Stimulated activated CD8-positive, alpha-beta memory T cell treated with anti-CD3 and anti-CD28 coated beads, Interleukin-7, amount 100 ng/mL, for 4 hours (primary cell): ENCODE results near the gene ZNF697.
"Not testable (repeated sequence)": the region's sequence is repeated elsewhere in the genome, so short reads cannot be mapped to it uniquely, and the experiment has no call there.

Source experiments
- DNase-seq, 2 donors: peaks; one replicate each; pipeline ENCODE4 v3.0.0-alpha.2; 2020; ENCODE audit warnings: low read depth in 2 of 2

Gene ZNF697

GRCh38 chr1:119602789-119603188 lies 45.3 kb downstream of the ZNF697 start:
- not testable (repeated sequence) for DNase-seq

DNA sequence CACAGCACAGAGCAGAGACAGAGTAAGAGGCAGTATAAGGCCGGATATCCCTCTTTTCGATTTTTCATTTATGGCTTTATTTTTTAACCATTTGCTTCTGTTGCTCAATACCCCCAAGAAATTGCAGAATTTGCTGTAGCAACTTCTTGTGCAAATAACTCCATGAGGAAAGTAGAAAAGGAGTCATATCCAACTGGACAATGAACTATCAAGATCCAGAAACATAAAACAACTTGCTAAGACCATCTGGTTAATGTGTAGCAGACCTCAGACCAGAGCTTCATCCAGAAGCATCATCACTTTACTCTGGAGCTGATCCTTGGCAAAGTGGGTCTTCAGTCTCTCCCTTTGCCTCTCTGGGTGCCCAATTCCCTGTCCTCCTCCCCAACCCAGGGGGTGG lies 45.9 kb downstream of the ZNF697 start:
- no peak for DNase-seq

GRCh38 chr1:119600976-119601375 lies 47.1 kb downstream of the ZNF697 start:
- no peak for DNase-seq

DNA sequence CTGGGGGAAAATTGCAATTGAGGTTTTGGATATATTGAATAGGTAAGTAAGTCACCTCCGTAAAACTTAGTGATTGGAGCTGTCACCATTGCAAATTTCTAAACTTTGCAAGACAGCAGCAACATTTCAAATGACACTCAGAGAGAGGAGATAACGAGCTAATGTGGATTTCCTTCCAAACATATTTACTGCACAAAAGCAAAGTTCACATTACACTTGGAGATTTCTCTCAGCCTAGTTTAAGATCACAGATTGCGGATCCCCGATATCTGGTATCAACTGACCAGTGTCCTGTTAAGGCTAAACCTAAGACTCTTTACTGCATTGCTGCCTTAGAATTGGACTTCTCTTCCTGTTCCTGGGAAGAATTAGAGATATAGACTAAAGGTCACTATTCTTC lies 47.5 kb downstream of the ZNF697 start:
- no peak for DNase-seq

DNA sequence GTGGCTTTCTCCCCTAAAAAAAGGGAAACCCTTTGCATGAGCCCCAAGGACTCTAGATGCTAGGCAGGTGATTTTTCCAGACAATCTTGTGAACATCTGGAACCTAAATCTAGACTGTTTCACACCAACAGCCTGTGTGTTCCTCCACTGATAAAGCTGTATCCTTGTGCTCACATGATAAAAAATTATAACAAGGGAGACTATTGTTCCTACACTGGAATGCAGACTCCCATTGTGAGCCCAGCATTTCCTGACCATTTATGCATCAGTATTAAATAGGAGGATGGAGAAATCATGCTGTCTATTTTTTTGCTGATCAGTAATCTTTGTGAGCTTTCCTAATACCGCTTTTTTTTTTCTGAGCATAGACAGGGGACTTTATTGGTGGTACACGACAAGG lies 52.5 kb downstream of the ZNF697 start:
- no peak for DNase-seq

GRCh38 chr1:119595168-119595567 lies 52.9 kb downstream of the ZNF697 start:
- DNase-seq: no peak

- no peak for DNase-seq
Measured at GRCh38 chr1:119594376-119594775, 53.7 kb downstream of the ZNF697 start.

- DNase-seq: no peak
Measured at GRCh38 chr1:119593805-119594204, 54.3 kb downstream of the ZNF697 start.

- no peak for DNase-seq
Measured at GRCh38 chr1:119590393-119590792, 57.7 kb downstream of the ZNF697 start.

GRCh38 chr1:119588621-119589020 lies 59.4 kb downstream of the ZNF697 start:
- DNase-seq: no peak

GRCh38 chr1:119587341-119587740 lies 60.7 kb downstream of the ZNF697 start:
- DNase-seq: no peak

DNA sequence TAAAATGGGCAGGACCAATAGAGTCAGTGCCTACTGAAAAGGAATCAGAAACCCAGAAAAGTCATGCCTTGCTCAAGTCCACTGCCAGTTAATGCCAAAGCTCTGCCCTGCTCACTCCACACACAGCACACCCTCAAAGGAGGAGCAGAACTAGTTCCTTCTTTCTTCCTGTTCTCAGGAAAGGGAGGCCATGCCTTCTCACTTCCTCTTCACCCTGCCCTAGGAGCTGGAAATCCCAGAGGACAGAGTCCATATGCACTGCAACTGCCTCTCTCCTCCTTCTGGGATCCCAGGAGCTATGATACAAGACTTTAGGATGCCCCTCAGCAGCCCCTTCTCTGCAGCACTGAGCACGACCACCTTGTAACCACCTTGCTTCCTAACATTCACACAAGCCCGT lies 62.3 kb downstream of the ZNF697 start:
- DNase-seq: not testable (repeated sequence)

DNA sequence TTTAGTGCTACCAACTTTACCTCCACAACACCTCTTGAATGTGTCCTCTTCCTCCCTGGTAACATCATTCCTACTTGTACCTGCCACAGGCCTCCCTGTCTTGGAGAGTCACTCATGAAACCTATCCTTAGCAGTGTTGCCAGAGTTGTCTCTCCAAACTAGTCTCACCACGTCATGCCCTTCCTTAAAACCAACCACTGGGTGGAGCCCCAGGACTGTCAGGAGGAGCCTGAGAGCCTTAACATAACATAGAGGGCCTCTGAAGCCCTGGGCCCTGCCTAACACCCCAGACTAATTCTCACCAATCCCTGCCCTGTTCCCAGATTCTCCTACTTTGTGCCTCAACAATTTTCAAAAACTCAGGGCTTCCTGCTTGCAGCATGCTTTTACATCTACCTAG lies 65.3 kb downstream of the ZNF697 start:
- DNase-seq: no peak

- not testable (repeated sequence) for DNase-seq
Measured at GRCh38 chr1:119581076-119581475, 67.0 kb downstream of the ZNF697 start.

DNA sequence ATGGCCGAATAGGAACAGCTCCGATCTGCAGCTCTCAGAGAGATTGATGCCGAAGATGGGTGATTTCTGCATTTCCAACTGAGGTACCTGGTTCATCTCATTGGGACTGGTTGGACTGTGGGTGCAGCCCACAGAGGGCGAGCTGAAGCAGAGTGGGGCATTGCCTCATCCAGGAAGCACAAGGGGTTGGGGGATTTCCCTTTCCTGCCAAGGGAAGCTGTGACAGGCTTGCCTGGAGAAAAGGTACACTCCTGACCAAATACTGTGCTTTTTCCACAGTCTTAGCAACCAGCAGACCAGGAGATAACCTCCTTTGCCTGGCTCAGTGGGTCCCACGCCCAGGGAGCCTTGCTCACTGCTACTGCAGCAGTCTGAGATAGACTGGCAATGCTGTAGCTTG lies 74.2 kb downstream of the ZNF697 start:
- DNase-seq: no peak

DNA sequence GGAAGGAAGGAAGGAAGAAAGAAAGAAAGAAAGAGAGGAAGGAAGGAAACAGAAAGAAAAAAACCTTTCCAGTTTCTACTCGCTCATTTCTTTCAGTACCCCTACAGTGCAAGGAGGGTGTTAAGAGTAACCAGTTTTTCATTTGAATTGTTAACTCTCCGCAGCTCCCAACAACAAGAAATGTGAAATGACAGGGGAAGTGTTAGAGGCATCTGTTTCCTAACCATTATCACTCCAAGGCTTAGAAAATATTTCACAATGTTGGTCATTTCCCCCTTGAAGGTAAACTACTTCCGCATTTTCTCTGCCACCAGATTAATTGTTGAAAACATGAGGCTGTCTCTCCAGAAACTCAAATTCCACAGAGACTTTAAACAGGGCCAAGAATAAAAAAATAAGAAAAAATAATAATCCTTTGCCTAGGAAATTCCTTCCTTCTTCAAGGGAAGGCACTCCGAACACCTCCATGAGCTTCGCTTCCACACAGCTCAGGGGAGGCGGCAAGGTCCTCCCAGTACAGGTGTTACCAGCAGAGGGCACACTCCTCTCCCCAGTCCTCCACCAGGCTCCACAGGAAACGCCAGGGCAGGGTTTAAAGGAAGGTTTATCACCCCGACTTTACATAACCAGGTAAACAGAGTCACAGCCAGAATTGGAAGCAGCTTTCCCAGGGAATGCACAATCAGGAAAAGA lies 78.0 kb downstream of the ZNF697 start:
- not testable (repeated sequence) for DNase-seq
